Stimulated activated CD8-positive, alpha-beta memory T cell treated with anti-CD3 and anti-CD28 coated beads, Interleukin-15, amount 100 ng/mL, for 24 hours (primary cell): ENCODE measurements around the gene LELP1.
"Not testable (repeated sequence)": the region's sequence is repeated elsewhere in the genome, so short reads cannot be mapped to it uniquely, and the experiment has no call there.

Experiments used
- DNase-seq: peaks from one replicate; pipeline ENCODE4 v3.0.0-alpha.2; 2020; ENCODE audit warnings: low read depth

LELP1 gene

DNA sequence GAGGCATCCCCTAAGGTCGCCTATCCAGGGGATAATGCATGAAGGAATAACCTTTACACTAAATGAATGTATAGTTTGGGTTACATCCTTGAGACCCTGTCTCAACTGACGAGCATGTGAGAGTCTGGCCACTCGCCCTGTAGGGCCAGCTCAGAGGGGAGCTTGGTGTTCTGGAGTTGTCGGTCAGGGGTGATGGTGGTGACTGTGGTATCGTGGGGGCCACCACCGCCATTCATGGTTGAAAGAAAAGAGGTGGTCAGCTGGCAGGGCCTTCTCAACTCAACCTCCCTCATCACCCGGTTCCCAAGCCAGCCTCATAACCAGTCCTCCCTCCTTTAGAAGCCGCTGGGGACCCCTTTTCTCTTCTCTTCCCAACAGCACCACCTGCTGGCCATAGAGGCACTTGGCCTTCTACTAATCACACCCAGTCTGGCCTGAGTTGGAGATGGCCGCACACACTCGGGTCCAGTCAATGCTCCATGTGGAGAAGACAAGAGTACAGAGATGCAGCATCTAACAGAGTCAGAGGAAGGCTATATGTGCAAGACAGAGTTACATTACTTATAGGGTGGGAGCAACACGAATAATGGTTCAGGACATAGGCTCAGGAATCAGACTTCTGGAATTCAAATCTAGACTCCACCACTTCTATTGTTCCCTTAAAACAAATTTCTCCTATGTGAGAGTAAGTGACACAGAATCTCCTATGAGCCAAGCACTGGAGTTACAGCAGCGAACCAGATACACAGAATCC lies 26.0 kb downstream of the LELP1 start:
- not testable (repeated sequence) for DNase-seq

DNA sequence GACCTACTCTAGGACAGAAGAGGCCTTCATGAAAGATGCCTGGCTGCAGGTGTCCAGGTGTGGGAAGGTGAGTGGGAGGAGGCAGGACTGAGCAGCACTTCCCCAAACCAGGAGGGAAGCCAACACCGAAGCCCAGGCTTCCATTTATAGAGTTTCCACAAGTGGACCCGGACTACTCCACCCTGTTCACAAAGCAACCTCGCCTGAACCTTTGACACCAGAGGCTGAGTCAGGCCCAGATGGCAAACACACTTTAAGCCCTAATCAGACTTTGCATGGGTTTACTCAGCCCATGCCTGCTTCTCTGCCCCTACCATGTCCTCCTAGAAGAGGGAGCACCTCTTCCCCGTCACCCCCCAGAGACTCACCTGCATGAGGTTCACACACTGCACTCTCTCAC lies 28.1 kb downstream of the LELP1 start:
- no peak for DNase-seq

DNA sequence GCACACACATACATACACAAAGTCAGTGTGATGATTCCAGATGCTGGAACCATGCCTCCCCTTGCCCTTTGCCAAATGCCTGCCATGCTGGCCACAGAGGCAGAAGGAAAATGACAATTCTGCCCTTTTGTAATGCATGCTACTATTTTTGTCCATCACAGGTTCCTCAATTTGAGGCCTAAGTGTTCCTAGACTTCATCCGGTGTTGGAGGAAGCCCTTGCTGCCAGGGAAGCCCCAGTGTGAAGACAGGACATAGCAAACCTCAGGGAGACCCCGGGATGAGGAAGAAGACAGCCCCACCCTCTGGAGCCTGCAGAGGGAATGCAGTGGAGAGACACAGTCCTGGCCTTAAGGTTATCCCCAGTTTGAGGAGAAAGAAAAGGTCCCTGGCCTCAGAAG lies 28.6 kb downstream of the LELP1 start:
- no peak for DNase-seq

DNA sequence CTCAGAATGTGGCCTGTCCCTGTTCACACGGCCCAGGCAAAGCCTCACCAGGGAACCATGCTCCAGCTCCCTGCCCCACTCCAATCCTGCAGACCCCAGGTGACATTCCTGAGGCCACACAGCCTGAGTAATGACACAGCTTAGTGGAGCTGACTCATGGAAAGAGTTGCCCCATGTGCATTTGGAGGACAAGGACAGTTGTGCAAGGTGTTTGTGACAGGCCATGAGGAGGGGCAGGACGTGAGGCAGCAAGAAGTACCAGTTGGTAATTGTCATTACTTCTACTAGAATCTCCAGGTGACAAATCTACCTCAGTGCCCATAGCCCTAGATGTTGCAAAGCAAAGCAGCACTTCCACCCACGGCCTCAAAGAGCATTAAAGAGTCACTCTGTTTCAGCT lies 29.3 kb downstream of the LELP1 start:
- DNase-seq, result no peak

DNA sequence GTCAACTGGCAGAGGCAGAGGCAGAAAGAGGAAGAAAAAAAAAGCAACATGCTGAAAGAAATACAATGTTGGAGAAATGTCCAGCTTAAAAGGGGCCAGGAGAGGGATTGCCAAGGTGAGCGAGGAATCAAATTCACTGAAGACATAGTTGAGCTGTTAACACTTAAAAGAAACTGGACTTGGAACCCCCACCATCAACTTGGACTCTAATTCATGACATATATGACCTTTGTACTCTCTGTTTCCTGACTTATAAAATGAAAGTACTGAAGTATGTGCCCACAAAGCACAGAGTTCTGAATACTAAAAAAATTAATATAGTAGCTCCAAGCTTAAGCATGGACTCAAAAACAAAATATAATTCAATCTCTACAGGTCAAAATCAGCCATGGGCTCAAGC lies 30.2 kb downstream of the LELP1 start:
- no peak for DNase-seq

DNA sequence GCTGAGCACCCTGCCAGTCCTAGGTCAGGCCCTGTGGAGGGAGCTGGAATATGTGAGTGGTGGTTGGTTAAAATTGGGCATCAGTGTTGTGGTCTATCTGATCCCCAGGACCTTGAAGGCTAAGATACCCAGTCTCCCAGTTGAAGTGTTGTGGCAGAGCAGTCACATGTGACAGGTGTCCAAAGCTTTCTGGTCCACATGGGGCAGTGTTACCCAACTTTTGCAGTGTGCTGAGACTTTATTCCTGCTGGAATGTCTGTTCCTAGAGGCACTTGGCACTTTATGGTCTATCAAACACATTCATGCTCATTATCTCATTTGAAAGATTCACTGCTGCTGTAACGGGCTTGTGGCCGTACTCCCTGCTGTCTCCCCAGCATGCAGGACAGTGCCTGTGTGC lies 35.3 kb downstream of the LELP1 start:
- DNase-seq, result no peak

DNA sequence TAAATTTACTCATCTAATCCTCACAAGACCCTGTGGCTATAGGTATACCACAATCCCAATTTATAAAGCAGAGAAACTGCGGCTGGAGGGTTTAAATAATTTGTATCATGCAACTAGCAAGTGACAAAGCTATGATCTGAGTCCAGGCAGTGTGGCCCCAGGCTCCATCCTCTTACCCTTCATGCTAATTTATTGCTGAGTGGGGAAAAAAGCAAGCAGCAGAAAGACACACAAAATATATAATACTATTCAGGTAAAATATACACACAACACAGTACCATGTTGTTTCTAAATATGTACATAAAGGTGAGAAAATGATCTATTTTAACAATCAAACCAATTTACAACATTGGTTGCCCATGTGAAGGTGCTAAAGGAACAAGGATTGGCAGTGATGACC lies 38.9 kb downstream of the LELP1 start:
- DNase-seq, result no peak

DNA sequence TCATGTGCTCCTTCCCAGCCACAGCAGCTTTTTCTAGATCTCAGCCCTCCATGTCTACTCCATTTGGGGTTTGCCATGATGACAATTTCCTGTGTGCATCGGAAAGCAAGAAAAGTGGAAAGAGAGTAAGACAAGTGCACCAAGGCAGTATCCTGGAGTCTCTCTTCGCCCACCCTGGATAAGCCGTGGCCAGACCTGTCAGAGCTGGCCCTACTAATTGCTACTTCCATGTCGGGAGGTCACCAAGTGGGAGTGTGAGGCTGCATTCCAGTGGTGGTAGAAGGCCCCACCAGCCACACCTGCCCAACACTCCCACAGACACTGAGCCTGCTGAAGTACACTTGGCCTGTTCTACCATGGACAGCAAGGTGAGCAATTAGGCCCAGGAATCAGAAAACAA lies 42.2 kb downstream of the LELP1 start:
- no peak for DNase-seq

DNA sequence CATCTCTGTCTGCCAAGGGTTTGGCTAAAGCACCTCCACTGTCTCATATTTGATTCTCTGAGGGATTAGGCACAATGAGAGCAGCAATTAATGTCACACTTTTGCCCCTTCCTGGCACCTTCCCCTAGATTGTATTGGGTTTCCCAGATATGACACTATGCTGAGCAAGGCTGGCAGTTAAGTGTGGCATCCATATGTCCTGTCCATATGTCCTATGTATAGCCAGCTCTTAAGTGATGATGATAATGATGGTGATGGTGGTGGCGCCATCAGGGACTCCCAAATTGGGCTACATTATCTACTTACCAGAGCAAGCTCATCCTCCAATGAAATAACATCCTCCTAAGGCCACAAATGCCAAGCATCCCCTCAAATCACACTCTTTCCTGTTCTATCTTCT lies 42.8 kb downstream of the LELP1 start:
- DNase-seq, result no peak

DNA sequence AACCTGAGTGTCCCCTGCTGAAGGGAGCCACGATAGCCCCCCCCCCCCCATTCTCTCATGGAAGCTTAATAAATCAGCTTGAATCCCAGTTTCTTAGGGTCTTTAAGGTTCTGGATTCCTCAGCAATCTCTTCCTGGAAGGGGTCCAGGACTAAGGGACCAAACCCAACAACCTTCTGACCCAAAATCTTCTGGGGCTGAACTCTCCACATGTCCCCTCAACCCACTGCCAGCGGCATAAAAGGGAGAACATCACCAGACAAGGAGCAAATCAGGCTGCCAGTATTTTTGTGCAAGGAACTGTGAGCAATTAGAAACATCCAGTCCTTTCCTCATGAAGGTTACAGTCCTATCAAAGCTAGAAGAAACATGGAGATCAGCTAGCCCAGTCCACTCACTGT lies 43.6 kb downstream of the LELP1 start:
- no peak for DNase-seq

DNA sequence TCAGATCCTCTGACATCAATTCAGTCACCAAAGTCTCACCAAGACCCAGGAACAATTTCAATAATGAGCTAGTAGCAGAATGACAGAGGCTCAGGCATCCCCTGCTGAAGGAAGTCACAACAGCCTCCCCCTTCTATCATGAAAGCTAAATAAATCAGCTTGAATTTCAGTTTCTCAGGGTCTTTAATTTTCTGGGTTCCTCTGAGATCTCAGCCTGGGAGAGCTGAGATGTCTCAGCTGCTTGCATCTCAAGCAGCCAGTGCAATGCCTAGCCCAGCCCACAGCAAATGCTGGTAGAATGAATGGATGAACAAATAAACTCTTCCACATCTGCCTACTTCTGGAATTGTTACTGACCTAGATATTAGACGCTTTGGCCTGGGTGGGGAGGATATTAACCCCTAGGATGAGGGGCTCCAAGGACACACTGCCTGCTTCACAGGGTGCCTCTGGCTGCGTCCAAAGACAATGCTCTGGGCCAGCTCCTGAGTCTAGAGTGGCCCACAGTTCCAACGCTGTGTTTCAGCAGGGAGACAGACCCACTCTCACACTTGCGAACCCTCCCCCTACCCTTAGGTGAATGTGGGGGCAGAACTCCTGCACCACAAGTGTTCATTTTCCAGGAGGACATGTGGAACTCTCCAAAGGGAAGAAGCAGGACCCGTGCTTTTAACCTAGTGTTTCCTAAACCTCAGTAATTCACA lies 45.1 kb downstream of the LELP1 start:
- no peak for DNase-seq

DNA sequence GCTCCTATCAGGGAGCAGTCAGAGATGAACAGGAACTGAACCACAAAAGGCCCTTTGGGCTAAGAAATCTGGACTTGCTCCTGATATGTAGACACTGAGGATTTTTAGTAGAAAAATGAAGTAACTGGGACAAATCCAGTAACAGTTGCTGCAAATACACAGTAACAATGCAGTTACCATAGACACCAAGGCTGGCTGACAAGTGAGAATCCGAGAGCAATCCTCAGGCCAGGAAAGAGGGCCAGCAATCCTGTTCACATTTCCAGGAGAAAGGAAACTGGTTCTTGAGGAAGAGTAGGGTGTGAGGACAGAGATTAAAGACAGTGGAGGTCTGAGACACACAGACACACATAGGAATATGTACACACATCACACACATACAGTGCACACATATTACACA lies 46.9 kb downstream of the LELP1 start:
- no peak for DNase-seq

DNA sequence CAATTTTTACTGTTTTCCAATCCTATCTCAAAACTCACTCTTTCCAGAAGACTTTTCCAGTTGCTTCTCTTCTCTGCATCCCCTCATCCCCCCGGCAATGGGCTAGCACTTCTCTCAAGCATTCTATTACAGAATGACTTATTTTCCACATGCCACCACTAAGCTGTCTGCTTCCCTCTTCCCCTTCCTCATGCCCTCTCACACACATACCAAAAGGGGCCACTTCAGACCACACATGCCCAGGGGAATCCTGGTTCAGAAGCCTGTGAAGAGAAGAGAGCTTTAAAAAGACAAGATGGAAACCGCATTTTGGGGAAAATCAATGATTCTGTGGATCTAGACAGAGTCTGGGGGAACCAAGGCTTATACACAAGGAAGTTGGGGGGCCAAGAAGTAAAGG lies 47.9 kb downstream of the LELP1 start:
- DNase-seq, result no peak

DNA sequence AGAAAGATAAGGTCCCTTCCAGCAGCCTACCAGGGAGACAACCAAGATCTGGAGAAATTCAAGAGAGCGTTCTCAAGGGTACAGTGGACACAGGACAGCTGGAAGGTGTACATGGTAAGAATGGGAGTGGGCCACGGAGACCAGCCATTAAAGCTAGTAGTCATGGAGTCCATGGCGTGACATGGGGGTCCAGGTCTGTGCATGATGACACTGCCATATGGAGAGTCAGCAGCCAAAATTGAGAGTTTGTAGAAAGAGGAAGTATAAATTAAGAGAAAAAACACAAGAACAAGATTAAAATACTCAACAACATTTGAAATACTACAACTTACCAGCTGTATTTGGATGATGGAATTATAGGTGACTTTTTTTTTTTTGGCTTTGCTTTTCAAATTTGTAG lies 48.3 kb downstream of the LELP1 start:
- no peak for DNase-seq

DNA sequence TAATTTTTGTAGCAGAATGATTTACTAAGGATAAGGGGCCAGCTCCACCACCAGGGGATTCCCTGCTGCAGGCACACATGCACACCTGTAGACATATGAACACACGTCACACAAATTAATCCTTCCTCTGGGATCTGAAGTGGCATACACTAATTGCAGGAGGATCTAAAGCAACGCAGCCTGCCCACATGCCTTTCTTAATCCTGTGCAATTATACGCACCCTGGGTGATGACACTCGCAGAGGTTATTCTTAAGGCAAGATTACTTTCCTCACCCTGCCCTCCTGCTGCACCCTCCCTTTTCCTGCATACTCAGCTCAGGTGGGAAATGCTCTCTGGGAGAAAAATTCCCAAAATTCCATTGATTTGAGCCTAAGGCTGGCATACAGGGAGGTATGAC lies 48.8 kb downstream of the LELP1 start:
- no peak for DNase-seq

DNA sequence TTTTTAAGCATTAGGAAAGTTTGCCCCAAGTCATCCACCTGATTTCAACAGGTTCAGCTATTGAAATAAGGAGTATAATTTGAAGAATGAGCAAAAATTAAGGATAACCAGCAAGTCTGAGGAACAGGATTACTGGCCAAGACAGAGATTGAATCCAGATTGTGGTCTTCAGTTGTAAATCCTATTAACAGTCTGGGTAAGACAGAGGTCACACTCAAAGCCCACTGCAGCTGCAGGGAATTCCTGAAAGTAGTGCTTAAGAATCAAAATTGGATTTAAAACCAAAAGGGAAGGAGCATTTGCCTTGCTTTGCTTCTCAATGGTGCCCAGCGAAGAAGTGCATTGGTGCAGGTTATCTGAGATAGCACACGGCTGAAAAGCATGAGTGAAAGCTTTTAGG lies 49.8 kb downstream of the LELP1 start:
- DNase-seq, result no peak

DNA sequence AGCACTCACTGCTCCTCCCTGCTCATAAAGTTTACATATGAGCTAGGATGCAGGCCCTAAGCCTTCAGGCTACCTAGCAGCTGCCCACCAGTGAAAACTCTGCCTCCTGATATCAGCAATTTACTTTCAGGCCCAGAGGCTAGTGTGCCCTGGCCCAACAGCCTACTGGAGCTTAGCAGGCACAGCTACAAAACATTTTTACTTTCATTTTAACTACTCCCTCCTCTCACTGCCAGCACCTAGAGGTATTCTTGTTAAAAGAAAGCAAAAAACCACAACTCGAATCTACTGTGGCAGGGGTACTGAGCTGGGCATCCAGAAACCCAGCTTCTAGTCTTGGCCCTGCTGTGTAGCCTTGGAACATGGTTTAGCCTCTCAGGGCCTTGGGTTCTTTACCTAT lies 50.5 kb downstream of the LELP1 start:
- DNase-seq, result no peak
